Cardiac muscle cell (in vitro differentiated cells and primary cell): ENCODE results near the gene MCC. TPM values are rescaled to one million over a fixed set of nuclear protein-coding genes. Genes with fewer than 3 reads are reported as not detected.

ENCODE experiments used
- DNase-seq, 2 donors: peaks; one replicate each; pipeline versions ENCODE4 v3.0.0 to v3.0.0-alpha.2; 2010 to 2017; ENCODE audit warnings: low read depth in 1 of 2, low spot score in 1 of 2
- H3K27ac ChIP-seq: fragments of 200-600 bp; sonication (generic); 2 replicates; pipeline ENCODE4 v1.5.1; 2016
- H3K27me3 ChIP-seq: fragments of 200-600 bp; sonication (generic); 2 replicates; pipeline ENCODE4 v1.6.0; 2016; ENCODE audit warnings: control low read depth
- H3K36me3 ChIP-seq: fragments of 200-600 bp; sonication (generic); 2 replicates; pipeline ENCODE4 v1.5.1; 2016; ENCODE audit warnings: control low read depth
- H3K4me1 ChIP-seq: fragments of 200-600 bp; sonication (generic); 2 replicates; pipeline ENCODE4 v1.8.1; 2017; ENCODE audit warnings: low read depth, mild to moderate bottlenecking, mixed run types
- H3K4me3 ChIP-seq: fragments of 200-600 bp; sonication (generic); 2 replicates; pipeline ENCODE4 v1.5.1; 2016; ENCODE audit warnings: mild to moderate bottlenecking
- H3K9me3 ChIP-seq: fragments of 200-600 bp; sonication (generic); 2 replicates; pipeline ENCODE4 v1.5.1; 2017; ENCODE audit warnings: low read depth, mild to moderate bottlenecking, control low read depth
- polyA plus RNA-seq: library from polyadenylated mRNA; unstranded; fragments of >200 nt; fragmentation: Nextera tagmentation; extraction: Ambion mirVana; gene quantifications from 2 replicates; pipeline ENCODE4 v1.2.1, GENCODE V29; 2016
- total RNA-seq: library from RNA; depleted of rRNA; stranded (reverse); fragments of >200 nt; gene quantifications from 2 replicates; pipeline ENCODE4 v1.2.3, GENCODE V29; 2016
- TF ChIP-seq, protein P1 (sequence below): IDR thresholded peaks from 2 replicates; pipeline ENCODE4 v1.5.1; 2012; ENCODE audit warnings: low read depth, mild to moderate bottlenecking, low read length

MCC gene
- total and polyA plus RNA-seq, 2 experiments from 2014 or later: 37.8 to 137 TPM

DNA sequence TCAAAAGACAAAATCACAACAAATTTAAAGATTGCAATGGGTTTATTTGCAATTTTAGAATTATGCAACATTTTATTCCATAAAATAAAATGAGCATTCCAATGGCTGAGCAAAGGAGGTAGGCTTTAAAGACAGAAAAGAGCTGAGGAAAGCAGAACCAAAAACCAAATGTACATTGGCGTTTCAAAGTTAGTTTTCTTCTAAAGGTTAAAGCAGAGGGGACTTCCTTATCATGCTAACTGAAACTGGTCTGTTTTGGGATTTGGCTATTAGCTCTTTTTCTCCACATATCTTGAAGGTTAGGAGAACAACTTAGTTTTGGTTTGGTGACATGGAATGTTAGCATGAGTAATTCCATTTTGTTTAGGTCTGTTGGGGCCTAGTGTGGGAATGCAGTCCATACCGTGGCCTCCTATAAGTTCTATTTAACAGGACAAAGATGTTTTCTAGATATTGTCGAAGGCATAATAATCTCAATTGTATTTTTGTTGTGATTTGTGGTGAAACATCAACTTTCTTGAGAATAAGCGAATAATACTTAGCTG is 491.4 kb downstream of the MCC start:
- DNase-seq: no peak
- TF ChIP-seq, protein P1, sequence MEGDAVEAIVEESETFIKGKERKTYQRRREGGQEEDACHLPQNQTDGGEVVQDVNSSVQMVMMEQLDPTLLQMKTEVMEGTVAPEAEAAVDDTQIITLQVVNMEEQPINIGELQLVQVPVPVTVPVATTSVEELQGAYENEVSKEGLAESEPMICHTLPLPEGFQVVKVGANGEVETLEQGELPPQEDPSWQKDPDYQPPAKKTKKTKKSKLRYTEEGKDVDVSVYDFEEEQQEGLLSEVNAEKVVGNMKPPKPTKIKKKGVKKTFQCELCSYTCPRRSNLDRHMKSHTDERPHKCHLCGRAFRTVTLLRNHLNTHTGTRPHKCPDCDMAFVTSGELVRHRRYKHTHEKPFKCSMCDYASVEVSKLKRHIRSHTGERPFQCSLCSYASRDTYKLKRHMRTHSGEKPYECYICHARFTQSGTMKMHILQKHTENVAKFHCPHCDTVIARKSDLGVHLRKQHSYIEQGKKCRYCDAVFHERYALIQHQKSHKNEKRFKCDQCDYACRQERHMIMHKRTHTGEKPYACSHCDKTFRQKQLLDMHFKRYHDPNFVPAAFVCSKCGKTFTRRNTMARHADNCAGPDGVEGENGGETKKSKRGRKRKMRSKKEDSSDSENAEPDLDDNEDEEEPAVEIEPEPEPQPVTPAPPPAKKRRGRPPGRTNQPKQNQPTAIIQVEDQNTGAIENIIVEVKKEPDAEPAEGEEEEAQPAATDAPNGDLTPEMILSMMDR: no peak
- Histone ChIP-seq H3K36me3 (peaks cover 18% of the 10 kb centered on the region), H3K4me3 (no peak overlapping the region), H3K27me3 (no peaks in the 10 kb centered on the region), H3K27ac (no peak overlapping the region), H3K9me3 (no peaks in the 10 kb centered on the region), H3K4me1 (peaks cover 4% of the 10 kb centered on the region)

- Histone ChIP-seq H3K4me1 (peaks cover 4% of the 10 kb centered on the region), H3K4me3 (no peak overlapping the region), H3K9me3 (no peaks in the 10 kb centered on the region), H3K36me3 (peaks cover 9% of the 10 kb centered on the region), H3K27ac (no peak overlapping the region), H3K27me3 (no peaks in the 10 kb centered on the region)
- peak; percentile 79 for DNase-seq
- TF ChIP-seq, protein P1: peak; percentile 87
These were observed 492.3 kb downstream of the MCC start for GRCh38 chr5:112995764-112996618.

DNA sequence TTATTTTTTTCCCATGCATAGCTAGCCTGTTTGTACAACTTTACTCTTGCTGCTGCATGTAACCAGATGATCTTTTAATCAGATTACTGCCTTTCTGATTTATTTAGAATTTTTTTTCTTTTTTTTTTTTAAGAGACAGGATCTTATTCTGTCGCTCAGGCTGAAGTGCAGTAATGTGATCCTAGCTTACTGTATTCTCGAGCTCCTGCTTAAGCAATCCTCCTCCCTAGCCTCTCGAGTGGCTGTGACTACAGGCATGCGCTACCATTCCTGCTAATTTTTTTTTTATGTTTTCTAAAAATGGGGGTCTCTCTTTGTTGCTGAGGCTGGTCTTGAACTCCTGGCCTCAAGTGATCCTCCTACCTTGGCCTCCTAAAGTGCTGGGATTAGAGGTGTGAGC is 502.0 kb downstream of the MCC start:
- Histone ChIP-seq H3K9me3 (no peaks in the 10 kb centered on the region), H3K36me3 (no peaks in the 10 kb centered on the region)

DNA sequence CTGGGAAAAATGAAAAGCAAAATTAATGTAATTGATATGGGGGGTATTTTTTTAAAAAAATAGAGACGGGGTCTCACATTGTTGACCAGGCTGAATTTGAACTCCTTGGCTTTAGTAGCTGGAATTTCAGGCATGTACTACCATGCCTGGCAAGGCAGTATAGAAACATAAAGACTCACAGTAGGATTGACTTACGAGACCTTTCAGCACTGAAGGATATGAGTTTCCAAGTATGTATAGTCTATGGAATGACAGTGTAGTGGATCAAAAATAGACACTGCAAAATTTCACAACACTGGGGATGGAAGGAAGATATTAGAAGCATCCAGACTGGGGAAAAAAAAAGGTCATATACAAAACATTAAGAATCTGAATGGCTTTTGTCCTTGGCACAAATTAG is 504.9 kb downstream of the MCC start:
- no peak for DNase-seq
- no peak overlapping the region for H3K4me3 ChIP-seq
- no peaks in the 10 kb centered on the region for H3K27me3 ChIP-seq
- TF ChIP-seq, protein P1: no peak
- no peaks in the 10 kb centered on the region for H3K36me3 ChIP-seq
- peak overlapping the region; percentile 65 for H3K27ac ChIP-seq
- H3K4me1 ChIP-seq: peaks cover 22% of the 10 kb centered on the region
- no peaks in the 10 kb centered on the region for H3K9me3 ChIP-seq

More for the DNA sequence above, 502.0 kb downstream of the MCC start:
- DNase-seq: no peak
- TF ChIP-seq, protein P1: no peak
- peaks cover 5% of the 10 kb centered on the region for H3K4me1 ChIP-seq
- H3K27ac ChIP-seq: no peak overlapping the region
- no peaks in the 10 kb centered on the region for H3K27me3 ChIP-seq
- H3K4me3 ChIP-seq: no peak overlapping the region

DNA sequence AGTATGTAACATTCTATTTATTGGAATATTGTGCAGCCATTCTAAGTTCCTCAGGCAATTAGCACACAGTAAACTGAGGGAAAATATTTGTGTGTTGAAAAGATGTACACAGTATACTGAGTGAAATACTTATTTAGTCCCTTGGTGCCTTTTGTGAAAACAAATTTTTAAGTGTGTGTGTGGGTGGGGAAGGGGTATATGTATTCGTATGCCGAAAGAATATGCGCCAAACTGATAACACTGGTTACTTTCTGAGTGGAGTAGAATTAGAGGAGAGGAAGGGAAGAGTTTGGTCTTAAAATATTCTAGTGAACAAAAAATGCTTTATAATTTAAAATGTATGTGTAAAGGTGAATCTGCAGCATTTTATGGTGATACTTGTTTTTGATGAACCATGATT is 508.5 kb downstream of the MCC start:
- TF ChIP-seq, protein P1: no peak
- no peak overlapping the region for H3K27ac ChIP-seq
- H3K4me3 ChIP-seq: no peak overlapping the region
- no peak for DNase-seq
- peaks cover 25% of the 10 kb centered on the region for H3K4me1 ChIP-seq
- no peaks in the 10 kb centered on the region for H3K27me3 ChIP-seq
- H3K36me3 ChIP-seq: no peaks in the 10 kb centered on the region
- no peaks in the 10 kb centered on the region for H3K9me3 ChIP-seq
